GM21526 (cell line): ENCODE measurements around the gene SLC35A2.

Source experiments
- ATAC-seq: cut with Tn5 transposase; IDR thresholded peaks from one replicate; pipeline ENCODE4 v1.9.1; 2021; ENCODE audit warnings: moderate library complexity; ENCODE audit not compliant: unreplicated experiment, low FRiP score

SLC35A2 gene

DNA sequence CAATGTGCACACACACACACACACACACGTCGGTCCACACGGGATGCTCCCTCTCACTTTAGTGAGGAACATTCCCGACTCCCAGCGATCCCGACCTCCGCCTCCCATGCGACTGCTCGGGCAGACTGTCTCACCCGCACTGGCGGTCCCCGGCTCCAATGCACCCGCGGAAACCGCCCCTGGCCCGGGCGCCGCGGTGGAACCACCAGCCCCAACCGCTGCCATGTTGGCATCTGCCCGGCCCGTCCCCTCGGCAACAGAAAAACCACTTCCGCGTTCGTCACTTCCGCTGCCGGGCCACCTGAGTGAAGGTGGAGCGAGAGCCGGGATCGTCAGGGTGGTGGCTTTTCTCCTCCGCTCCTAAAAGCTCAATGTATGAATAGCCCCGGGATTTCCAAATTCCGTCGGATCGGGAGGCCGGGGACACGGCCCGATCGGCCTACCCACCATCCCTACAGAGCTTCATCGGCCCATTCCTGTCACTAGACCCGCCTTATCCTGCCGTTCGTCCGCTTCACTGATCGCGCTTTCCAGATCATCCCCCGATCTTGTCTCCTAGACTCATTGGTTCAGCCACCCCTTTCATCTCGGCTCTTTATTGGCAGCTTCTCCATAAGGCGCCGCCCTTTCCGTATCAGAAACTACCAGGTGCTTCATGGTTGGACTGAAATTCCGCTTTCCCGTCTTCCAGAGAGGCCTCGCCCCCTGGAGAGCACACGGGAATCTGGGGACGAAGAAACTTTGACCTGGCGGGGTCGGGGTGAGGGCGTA, at the start of gene SLC35A2:
TSS of gene SLC35A2 (minus strand) at position 235 of the 771 bp plus-strand sequence. CDS start at position 225, 10 bp downstream.
- ATAC-seq, result peak; percentile 40

DNA sequence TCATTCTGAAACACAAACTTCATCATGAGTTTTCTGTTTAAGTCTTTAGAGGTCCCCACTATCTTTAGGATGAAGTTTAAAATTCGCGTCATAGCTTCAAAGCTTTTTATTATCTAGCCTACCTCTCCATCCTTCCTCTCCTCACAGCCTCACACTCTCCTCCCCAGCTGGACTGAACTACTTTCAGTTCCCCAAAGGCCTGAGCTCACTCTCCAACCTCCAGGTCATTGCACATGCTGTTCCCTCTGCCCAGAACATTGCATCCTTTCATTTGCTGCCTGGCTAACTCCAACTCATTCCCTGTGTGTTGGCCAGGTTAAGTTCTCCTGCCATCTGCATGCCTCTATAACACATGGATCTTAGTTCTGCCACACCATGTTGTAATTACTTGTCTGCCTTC, 48.8 kb upstream of the SLC35A2 start:
- no peak for ATAC-seq

DNA sequence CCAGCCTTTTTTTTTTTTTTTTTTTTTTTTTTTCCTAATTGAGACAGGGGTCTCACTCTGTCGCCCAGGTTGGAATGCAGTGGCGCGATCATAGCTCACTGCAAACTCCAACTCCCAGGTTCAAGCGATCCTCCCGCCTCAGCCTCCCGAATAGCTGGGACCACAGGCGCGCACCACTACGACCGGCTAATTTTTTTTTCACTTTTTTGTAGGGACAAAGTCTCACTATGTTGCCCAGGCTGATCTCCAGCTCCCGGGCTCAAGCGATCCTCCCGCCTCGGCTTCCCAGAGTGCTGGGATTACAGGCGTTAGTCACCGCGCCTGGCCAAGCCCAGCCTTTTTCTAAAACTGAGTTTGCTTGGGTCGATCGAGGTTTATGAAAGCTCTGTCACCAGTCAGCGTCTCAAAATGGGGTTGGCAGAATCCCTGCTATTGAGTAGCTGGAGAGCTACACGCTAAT, 47.2 kb upstream of the SLC35A2 start:
- no peak for ATAC-seq

DNA sequence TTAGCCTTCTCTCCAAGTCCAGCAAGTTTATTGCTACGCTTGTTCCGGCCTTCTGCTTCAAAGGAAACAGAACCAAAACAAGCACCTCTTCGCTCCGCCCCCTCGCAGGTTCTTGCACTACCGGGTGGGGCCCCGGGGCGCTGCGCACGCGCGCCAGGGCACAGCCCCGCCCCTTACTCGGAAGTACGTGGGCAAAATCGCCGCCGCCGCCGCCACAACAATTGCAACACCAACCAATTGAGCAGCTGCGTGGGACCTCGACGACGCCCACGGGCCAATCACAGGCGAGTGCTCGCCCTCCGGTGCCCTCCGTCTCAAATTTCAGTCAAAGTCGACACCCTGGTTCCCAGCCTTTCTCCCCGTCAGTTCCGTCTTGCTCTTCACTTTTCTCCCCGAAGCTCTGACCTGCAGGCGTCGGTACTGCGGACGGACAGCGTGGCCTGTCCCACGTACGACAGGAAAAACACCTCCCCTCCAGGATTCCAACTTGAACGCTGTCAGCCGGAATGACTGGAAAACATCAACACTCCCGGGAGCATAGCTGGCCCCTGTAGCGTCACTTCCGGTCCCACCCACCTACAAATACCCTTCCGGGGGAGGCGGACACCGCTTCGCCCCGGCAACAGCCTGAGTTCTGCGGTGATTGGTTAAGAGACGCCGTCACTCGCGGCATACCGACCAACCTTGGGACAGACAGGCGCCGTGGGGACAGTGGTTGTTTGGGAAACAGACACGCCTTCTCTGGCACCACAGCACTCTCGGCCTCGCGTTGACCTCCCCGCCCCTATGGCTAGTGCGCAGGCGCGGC, 46.6 kb upstream of the SLC35A2 start:
- ATAC-seq, result peak; percentile 62

DNA sequence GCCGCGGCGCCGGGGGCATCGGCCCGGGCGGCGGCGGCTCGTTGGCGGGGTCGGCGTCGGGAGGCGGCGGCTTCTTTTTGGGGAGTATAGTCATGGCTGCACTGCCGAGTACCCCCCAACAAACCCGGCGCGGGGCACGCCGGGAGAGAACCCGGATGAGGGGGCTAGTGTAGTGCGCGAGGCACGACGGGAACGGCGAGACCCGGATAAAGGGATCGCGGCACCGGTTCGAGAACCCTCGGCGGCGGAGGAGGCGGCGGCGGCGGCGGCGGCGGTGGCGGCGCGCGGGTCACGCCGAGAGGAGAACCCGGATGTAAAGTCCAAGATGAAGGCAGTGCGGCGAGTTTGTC, 46.0 kb upstream of the SLC35A2 start, which contains the start of gene OTUD5:
TSS of gene OTUD5 (minus strand) at position 131 of the 350 bp plus-strand sequence. CDS start at position 94, 37 bp downstream.
- peak; percentile 26 for ATAC-seq

DNA sequence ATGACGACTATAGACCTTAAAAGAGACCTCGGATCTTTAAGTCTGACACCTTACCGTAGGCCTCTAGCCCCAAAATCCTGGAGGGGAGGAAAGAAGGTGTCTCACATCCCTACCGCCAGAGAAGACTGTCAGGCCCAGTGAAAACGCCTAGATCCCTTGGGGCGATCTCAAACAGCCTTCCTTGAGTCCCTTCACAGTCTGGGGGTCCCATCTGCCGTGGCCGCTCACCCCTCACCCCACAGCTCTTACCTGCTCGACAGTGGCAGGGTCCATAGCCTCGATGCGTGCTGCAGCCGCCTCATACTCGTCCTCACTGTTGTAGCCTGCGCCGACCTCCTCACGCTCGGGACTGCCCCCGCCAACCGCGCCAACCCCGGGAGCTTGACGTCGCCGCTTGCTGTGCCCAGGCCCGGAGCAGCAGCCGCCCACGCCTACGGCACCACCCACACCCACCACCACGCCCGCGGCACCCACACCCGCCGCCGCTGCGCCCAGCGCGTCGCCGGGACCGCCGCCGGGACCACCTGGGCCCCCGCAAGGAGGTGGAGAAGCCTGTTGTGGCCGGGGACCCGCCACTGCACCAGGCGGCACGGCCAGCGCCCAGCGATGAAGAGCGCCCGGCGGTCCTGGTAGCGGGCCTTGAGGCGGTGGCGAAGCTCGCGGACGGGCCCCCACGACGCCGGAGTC, 45.4 kb upstream of the SLC35A2 start:
- no peak for ATAC-seq

DNA sequence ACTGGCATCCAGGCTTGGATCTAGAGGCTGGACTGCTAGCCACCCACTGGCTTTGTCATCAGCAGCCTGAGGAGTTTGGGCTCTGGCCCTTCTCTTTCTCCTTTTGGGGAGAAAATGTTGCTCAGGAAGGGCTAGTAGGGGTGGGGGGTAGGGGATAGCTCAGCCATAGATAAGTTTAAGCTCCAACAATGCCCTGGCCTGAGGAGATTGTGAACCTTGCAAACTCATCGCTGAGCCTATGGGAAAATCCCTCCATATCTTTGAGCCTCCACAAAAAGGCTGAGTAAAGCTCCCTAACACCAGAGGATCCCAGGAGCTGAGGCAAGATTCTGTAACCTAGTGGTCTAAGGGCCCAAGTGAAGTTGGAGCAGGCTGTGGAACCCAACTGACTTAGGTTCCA, 37.1 kb upstream of the SLC35A2 start:
- no peak for ATAC-seq

DNA sequence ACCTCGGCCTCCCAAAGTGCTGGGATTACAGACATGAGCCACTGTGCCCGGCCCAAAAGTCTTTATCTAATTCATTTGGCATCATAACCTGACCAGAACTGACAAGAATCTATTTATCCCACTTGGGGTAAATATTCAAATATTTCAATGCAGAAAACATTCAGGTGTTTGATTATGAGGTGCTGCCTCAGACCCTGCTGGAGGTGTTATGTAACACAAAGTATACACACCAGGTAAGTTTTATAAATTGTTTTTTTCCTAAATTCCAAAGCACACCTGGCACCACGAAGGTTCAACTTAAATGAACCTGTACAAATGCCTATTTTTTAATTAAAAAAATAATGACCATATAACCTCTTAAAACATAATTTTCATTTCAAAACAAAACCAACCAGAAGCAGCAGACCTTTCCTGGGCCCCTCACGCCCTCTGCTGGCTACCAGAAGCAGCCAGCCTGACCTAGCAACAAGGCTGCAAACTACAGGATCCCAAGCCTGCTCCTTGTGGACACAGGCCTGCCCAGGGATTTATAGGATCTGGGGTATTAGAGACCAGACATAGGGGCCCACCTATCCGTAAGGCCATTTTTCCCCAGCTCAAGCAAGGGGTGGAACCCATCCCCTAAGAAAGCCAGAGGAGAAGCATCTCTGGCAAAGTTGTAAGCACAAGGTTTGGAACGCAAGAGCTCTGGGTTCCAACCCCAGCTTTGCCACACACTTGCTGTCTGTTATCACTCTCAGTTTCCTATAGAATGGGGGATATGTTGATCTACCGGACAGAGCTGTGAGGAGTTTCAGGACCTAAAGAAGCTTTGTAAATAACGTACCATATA, 34.3 kb upstream of the SLC35A2 start:
- ATAC-seq, result no peak

DNA sequence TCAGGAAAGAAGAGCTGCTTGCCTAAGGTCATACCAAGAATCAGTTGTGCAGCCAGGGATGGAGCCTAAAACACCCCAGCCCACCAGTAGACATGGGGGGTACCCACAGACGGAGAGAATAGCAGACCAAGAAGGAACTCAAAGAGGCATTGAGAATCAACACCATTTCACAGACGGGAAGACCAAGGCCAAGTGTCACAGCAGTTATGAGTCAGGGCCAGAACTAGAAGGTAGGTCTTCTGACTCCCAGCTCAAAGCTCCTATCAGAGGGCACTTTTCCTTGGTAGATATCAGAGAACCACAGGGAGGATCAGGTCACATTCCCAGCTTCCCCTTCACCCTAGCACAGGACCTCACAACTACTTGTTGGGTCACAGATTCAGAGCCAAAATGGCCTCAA, 31.4 kb upstream of the SLC35A2 start:
- no peak for ATAC-seq

DNA sequence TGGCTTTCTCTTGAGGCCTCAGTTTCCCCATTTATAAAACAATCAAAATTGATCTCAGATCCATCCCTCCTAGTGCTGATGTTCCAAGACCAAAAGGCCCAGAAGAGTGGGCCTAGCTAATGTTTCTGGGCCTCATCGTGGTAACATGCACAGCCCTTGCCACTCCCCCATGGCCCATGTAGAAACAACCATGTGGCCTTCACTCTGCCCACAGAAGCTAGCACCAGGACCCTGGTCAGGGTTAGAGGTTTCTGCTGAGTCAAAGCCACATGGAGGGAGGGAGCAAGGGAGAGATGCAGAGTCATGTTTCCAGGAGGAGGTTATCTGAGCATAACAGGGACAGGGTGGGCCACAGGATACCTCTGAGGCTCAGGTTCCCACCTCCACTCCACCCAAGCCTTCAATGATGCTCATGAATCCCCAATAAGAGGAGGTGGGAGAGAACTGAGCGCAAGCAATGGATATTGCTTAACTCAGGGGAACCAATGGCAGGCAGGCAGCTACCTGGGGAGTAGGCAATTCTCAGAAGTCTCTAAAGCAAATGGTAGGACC, 29.0 kb upstream of the SLC35A2 start:
- ATAC-seq, result no peak

DNA sequence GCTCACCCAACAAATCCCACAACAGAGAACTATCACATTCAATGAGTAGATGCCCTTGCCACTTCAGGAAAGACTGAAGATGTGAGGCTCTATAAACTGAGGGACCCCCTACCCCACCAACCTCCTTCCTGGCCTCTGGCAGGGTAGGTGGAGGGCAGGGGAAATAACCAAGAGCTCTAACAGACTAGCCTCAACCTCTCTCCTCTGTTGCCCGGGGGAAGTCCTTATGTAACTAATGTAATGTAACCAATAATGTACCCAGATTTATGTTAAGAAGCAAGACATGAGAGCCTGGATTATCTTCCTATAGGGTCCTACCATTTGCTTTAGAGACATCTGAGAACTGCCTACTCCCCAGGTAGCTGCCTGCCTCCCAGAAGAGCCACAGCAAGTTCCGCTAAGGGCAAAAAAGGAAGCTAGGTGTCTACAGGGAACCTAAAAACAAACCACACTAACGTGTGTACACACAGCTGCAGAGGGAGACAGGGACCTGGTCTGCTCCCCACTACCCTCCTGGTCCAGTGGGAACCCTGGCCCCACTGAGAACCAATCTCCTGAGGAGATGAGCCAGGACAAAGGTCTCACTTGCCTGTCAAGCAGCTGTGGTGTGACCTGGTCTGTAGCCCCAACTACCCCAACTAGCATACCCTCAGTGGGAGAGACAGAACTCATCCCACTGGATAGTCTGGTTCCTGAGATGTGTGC, 28.2 kb upstream of the SLC35A2 start:
- no peak for ATAC-seq

DNA sequence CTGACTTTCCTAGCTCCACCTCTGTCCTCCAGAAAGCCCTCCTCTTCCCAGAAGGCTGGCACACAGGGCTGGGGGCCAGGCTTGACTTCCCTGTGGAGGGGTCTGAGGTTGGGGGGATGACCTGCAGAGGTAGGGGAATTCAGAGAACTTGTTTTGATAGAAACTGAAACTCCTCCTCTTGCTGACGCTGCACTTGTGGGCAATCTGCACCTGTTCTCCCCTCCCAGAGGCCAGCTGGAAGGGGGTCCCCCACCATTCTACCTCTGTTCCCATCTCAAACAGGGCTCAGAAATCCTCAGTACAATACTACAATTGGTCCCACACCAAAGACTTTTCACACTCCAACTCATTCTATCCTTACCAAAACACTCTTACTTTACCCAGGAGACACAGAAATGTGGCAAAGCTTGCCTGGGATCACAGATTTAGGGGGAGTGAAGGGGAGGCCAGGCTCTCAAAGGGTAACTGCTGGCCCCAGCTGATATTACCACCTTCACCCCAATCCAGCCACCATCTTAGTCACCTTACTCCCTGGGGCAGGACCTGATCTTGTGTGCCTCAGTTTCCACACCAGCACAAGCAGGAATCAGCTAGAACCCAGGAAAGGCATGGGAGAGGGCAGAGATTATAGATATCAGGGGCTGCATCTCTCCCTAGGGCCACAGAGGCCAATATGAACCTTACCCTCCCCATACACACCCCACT, 27.4 kb upstream of the SLC35A2 start:
- ATAC-seq, result peak; percentile 43

DNA sequence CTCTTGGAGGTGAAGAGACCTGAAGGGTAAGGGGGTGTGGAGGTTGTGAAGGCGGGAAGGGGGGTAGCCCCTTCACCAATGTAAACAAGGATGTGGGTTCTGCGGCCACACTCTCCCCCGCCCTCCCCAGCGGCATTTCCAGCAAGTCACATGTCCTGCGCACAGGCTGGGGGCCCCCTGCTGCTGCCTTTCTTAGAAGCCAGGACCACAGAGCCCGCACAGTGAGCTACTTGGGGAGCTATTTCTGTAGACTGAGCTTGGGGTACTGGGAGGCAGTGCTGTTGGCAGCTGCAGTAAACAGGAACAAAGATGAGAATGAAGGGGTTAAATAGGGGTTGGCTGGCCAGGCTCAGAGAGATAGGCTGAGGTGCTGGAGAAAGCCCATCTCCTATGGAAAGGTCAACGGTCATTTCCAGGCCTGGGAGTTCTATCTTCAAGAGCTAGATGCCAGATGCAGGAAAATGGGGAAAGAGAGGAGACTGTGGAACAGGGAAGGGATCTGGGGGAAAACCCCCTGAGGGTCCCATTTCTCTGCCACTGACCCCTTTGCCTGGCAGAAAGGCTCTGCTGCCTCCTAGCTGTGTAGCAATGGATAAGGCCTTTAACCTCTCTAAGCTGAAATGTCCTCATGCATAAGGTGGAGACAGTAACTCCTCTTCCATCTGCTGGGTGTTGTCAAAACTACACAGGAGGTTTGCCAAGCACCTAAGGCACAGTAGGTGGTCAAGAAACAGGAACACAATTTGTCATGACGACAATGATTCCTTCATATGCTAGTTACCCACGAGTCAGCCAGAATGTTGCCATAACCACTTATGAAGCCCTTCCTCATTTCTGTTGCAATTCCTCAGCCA, 25.8 kb upstream of the SLC35A2 start:
- ATAC-seq, result peak; percentile 61

DNA sequence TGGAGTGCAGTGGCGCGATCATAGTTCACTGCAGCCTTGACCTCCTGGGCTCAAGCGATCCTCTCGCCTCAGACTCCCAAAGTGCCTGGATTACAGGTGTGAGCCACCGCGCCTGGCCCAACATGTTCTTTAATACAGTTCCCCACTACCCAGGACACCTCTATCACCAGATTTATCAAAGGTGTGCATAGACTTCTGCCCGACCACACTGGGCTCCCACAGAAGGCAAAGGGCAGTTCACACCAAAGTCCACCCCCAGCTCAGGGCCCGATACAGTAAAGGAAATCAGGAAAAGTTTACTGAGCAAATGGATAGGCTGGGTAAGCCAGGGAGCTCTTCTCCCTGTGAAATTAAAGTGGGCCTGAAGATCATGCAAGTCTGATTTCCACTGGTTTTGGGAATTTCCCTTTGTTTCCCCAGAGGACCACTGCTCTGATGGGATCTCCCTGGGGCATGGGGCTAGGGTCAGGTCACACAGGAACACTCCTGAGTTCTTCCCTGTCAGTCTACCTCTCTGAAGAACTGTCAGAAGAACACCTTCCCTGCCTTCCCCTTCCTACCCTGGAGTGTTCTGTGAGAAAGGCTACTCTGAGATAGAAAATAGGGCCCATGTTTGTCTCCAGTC, 25.1 kb upstream of the SLC35A2 start:
- ATAC-seq, result no peak

DNA sequence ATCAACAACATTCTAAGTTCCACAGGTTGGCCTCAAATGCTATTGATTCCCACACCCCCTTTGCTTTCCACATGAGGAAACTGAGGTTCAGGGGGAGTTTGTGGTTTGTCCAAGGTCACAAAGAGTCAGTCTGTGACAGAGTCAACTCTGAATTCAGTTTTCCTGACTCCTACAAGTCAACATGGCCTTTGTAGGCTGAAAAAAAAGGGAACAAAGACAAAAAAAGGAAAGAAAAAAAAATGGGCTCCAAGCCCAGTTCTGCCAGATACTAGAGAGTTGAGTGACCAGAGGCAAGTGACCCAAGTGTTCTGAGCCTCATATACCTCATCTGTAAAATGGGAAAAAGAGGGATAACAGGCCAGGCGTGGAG, 23.8 kb upstream of the SLC35A2 start:
- ATAC-seq, result no peak

DNA sequence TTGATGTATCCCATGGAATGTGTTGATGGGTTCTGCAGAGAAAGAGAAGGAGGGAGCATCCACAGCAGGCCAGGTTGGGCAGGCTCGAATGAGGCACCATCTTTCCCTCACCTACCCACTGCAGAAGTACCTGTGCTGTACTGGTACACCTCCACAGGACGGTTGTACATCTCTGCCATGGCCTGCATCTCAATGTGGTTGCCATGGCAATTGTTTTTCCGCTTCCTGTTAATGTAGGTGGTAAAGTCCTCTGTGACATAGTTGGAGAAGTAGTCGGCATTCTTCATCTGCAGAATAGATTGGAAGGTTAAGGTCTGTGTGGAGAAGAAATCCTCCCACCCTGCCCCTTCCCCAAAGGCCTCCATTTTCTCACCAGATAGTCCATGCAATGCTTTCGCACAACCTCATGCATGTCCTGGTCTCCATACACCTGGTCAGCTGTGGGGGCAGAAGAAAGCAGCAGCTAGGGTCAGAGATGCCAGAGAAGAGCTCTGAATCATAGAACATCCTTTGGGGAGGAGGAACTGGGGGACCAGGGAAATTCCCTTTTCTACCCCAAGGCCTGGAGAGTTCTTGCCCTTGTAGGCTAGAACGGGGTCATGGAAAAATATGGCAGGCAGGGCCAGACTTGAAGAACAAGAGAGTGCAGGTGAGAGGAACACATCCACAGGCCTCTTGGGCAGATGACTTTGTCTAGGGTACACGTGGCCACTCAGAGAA, 23.3 kb upstream of the SLC35A2 start:
- no peak for ATAC-seq

DNA sequence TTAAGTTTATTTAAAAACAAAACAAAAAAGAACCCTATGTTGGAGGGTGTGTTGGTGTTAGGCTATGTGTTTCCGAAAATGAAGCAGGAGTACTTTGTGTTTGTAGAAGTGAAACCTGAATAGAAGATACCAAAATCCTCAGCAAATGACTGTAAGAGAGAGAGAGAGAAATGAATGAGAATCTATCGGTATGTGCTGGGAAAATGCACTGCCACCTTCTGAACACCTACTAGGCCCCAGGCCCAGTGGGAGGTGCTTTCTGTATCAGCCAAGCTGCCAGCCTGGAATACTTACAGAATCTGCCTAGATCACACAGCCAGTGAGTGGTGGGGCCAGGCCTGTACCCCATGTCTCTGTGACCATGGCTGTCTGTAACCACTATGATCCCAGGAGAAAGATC, 22.3 kb upstream of the SLC35A2 start:
- ATAC-seq, result no peak
